GM12873 (cell line): ENCODE results near the gene PTGES3L.

Experiments
- CTCF ChIP-seq: IDR thresholded peaks from 2 replicates; pipeline ENCODE4 v1.5.1; 2012; ENCODE audit warnings: low read depth, mild to moderate bottlenecking, moderate library complexity, low read length, control low read depth; ENCODE audit not compliant: insufficient read depth; ENCODE audit errors: missing control alignments

Gene PTGES3L

DNA sequence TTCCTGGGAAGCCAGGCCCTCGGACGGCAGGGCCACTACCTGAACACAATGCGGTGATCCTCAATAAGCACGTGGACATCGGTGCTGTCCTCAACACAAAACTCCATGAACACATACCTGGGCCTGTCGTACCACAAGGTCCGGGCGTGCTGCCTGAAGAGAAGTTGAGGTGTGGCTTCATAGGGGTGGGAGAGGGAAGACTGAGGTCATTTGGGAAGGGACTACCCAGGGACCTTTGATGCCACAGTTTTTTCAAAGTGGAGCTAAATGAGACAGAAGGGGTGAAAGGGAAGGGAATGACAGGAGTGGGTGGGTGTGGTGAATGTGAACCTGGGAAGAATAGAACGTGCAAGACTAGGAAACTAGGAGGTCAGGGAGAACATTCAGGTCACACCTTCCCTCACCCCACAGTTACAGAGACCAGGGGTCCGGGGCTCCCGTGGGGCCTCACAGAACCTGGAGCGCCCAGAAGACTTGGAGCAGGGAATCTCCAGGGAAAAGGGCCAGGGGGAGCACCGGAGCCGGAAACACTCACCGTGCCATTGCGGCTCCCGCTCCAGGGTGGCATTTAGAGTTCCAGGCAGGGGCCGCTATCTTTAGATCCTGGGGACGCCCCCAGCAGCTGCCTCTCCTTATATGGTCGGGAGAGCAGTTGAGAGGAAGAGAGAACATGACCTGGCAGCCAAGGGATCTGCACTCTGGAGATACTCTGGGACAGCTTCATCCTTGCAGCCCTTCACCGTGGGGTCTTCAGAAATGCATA lies at the start of gene PTGES3L:
Gene PTGES3L, minus strand, starts transcription at position 570 of the 763 bp plus-strand sequence. Its CDS starts 27 bp downstream, at position 543.
- no peak for TF ChIP-seq CTCF

- TF ChIP-seq CTCF: no peak
These were observed 48.5 kb upstream of the PTGES3L start for GRCh38 chr17:43028221-43028861.

DNA sequence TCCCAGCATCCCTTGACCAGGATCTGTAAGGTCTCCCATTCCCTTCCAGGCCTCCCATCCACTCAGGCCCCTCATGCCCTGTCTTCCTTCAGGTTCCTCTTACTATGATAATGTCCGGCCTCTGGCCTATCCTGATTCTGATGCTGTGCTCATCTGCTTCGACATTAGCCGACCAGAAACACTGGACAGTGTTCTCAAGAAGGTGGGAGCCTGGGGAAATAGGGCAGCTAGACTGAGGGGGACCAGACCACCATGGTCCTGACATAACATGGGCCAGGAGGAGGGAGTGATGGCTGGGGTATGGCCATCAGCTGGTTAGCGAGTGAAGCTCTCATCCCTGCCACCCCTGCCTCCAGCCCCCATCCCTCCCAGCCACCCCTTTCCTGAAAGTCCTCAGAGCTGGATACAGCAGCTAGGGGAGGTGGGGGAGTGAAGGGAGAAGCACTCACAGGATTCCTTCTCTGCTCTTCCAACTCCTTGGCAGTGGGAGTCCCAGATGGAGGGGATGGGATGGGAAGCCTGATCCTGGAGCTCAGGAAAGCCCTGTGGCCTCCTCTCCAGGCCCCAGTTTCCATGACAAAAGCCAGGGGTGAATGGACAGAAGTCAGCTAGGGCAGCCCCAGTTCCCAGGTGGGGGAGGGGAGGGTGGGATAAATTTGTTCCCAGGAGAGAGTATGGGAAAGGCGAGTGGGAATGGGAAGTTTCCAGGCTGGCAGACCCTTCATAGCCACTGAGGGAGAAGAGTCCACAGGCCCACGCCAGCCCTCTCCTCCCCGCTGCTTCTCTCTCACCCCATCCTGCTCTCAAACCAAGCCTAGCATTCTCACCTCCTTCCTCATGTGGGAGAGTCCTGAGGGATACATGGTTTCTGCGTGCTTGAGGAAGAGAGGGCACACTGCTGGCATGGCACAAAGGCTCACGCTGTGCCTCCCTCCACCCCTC lies 47.5 kb upstream of the PTGES3L start:
- no peak for TF ChIP-seq CTCF

DNA sequence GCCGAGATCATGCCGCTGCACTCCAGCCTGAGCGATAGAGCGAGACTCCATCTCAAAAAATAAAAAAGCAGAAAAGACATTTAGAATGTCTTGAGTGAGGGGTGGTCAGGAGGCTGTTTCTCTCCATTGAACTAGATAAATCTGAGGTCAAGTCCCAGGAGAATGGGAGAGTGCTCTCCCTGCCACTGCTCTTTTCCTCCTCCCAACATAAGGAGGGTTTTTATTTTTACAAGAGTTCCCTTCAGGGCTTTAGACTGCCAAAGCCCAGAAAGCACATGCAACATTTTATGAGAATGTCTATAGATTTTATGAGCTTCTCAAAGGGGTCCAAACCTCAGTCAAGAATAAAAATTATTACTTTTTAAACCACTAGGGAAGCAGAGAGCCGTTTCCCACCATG lies 46.7 kb upstream of the PTGES3L start:
- no peak for TF ChIP-seq CTCF

DNA sequence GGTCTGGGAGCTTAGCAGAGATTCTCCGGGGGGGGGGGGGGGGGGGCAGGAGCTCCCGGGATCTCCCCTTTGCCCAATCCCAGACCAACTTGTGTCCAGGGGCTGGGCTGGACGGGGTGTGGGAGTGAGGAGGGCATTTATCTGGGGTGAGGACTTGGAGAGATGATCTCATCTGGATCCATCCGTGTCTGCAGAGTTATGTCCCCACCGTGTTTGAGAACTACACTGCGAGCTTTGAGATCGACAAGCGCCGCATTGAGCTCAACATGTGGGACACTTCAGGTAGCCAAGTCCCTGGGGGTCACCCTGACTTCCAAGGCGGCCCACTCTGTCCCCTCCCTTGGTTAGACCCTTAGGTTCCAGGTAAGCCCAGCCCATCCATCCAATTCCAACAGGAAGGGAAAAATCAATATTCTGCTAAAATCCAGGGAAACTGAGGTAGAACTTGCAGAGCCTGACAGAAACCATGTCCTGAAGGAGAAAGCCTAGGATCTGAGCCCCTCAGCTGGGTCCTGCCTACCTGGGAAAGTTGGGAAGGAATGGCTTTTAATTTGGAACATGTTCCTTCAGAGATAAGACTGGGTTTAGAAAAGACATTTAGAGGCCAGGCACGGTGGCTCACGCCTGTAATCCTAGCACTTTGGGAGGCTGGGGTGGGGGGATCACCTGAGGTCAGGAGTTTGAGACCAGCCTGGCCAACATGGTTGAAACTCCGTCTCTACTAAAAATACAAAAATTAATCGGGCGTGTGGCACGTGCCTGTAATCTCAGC lies 46.1 kb upstream of the PTGES3L start:
- TF ChIP-seq CTCF: no peak

- no peak for TF ChIP-seq CTCF
These were observed 45.4 kb upstream of the PTGES3L start for GRCh38 chr17:43025290-43025657.
